Parathyroid adenoma (tissue), 2 donors: Measurements from ENCODE around the gene CELSR1.

ENCODE experiments used
- H2AFZ ChIP-seq: fragments of 300-600 bp; sonication (generic); one replicate; pipeline ENCODE4 v1.7.0; 2017; ENCODE audit warnings: antibody characterized with exemption, mild to moderate bottlenecking
- H3K27ac ChIP-seq: fragments of 300-600 bp; sonication (generic); one replicate; pipeline ENCODE4 v1.7.0; 2017
- H3K27me3 ChIP-seq: fragments of 300-600 bp; sonication (generic); one replicate; pipeline ENCODE4 v1.7.0; 2017; ENCODE audit warnings: low read length; ENCODE audit not compliant: control insufficient read depth, insufficient read depth
- H3K36me3 ChIP-seq: fragments of 300-600 bp; sonication (generic); one replicate; pipeline ENCODE4 v1.7.0; 2017; ENCODE audit warnings: low read length; ENCODE audit not compliant: control insufficient read depth, insufficient read depth
- H3K4me1 ChIP-seq: fragments of 300-600 bp; sonication (generic); one replicate; pipeline ENCODE4 v1.7.0; 2017; ENCODE audit warnings: control low read depth
- H3K4me2 ChIP-seq: fragments of 300-600 bp; sonication (generic); one replicate; pipeline ENCODE4 v1.7.0; 2017; ENCODE audit warnings: low read length
- H3K4me3 ChIP-seq: fragments of 300-600 bp; sonication (generic); one replicate; pipeline ENCODE4 v1.7.0; 2017; ENCODE audit warnings: low read depth, low read length
- H3K79me2 ChIP-seq: fragments of 300-600 bp; sonication (generic); one replicate; pipeline ENCODE4 v1.7.0; 2017; ENCODE audit warnings: control low read depth
- H3K9ac ChIP-seq: fragments of 300-600 bp; sonication (generic); one replicate; pipeline ENCODE4 v1.7.0; 2017; ENCODE audit warnings: mild to moderate bottlenecking
- H3K9me3 ChIP-seq: fragments of 300-600 bp; sonication (generic); one replicate; pipeline ENCODE4 v1.7.0; 2017; ENCODE audit warnings: low read length; ENCODE audit not compliant: control insufficient read depth
- TF ChIP-seq, protein P1 (sequence below): fragments of 300-600 bp; sonication (generic); IDR thresholded peaks from one replicate; pipeline ENCODE4 v1.7.0; 2017; ENCODE audit warnings: antibody characterized with exemption, mild to moderate bottlenecking
- donor health status: primary hyperparathyroidism.

CELSR1 gene

DNA sequence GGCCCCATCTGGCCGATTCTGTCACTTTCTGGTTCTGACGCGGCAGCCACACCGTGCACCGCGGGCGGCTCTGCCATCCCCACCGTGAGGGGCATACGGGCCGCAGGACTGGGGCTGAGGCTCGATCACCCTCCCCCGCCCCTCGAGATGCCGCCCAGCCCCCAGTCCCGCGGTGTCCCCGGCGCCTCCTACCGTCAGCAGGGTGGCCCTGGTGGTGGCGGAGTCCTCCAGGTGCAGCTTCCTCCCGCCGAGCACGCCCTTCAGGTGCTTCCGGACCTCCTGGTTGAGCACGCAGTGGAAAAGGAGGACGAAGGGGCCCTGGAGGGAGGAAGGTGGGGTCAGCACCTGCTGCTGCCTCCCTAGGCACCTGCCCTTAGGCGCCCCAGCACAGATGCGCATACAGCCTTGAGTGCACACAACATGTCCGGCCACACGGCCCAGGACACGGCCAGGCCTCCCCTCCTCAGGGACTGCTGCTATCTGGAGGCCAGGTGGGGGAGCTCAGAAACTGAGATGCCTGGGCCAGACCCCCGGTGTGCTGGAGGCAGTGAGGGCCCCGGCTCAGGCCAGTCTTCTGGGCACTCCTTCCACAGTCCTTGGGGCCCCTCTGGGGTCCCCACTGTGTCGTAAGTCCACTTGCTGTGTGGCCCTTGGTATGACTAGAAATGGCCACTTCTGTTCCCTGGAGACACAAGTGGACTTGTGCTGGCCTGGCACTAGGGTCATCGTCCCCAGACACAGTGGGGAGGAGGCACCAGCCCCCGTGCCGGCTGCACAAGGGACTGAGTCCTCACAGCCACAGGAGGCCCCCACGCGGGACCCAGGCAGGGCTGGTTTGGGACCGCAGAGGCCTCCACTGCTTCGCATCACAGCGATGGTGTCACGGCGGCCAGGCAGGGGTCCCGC, 170.4 kb downstream of the CELSR1 start:
- H2AFZ ChIP-seq: no peak overlapping the region
- no peaks in the 10 kb centered on the region for H3K79me2 ChIP-seq
- H3K36me3 ChIP-seq: no peaks in the 10 kb centered on the region
- no peak overlapping the region for H3K4me3 ChIP-seq
- H3K4me1 ChIP-seq: no peaks in the 10 kb centered on the region
- no peaks in the 10 kb centered on the region for H3K27me3 ChIP-seq
- TF ChIP-seq, protein P1, sequence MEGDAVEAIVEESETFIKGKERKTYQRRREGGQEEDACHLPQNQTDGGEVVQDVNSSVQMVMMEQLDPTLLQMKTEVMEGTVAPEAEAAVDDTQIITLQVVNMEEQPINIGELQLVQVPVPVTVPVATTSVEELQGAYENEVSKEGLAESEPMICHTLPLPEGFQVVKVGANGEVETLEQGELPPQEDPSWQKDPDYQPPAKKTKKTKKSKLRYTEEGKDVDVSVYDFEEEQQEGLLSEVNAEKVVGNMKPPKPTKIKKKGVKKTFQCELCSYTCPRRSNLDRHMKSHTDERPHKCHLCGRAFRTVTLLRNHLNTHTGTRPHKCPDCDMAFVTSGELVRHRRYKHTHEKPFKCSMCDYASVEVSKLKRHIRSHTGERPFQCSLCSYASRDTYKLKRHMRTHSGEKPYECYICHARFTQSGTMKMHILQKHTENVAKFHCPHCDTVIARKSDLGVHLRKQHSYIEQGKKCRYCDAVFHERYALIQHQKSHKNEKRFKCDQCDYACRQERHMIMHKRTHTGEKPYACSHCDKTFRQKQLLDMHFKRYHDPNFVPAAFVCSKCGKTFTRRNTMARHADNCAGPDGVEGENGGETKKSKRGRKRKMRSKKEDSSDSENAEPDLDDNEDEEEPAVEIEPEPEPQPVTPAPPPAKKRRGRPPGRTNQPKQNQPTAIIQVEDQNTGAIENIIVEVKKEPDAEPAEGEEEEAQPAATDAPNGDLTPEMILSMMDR: no peak
- H3K27ac ChIP-seq: no peak overlapping the region
- no peaks in the 10 kb centered on the region for H3K9me3 ChIP-seq
- no peak overlapping the region for H3K9ac ChIP-seq
- H3K4me2 ChIP-seq: no peak overlapping the region

DNA sequence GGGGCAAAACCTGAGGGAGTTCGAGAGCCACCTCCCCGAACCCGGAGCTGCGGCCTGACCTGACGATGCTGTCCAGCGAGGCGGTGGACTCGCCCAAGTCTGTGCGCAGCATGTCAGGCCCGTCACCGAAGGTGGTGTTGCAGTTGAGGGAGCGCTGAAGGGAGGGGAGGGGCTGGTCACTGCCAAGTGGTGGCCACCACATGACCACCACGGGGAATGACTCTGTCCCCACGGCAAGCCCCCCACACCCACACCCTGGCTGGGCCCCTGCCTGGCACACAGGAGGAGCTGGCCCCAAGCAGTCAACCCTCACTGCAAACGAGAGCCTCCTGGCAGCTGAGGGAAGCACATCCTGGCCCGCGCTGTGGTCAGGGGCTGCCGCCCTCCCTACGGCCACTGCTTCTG, 171.1 kb downstream of the CELSR1 start:
- no peak overlapping the region for H3K27ac ChIP-seq
- TF ChIP-seq, protein P1: no peak
- no peak overlapping the region for H3K4me2 ChIP-seq
- no peaks in the 10 kb centered on the region for H3K36me3 ChIP-seq
- H3K9me3 ChIP-seq: no peaks in the 10 kb centered on the region
- H2AFZ ChIP-seq: no peak overlapping the region
- H3K4me3 ChIP-seq: no peak overlapping the region
- H3K9ac ChIP-seq: no peak overlapping the region
- H3K79me2 ChIP-seq: no peaks in the 10 kb centered on the region
- no peaks in the 10 kb centered on the region for H3K4me1 ChIP-seq
- no peaks in the 10 kb centered on the region for H3K27me3 ChIP-seq

DNA sequence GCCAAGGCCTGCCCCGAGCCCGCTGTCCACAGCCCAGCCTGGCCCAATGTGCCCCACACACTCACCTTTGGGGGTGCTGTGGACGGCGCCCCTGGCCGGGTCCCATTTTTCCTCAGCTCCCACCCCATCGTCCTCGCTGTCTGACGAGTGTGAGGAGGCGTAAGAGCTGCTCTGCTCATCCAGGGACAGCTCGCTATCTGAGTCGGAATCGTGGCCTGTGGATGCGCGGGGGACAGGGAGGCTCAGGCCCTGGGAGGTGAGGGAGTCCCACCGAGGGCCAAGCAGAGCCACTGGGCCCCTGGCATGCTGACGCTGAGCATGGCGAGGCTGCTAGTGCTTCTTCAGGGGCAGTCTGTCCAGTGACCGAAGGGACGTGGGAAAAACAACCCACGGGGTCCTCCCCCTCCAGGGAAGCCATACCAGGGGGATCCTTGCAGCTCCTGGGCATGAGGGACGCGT, 172.2 kb downstream of the CELSR1 start:
- Histone ChIP-seq H3K79me2 (no peaks in the 10 kb centered on the region), H3K27ac (no peak overlapping the region), H3K36me3 (no peaks in the 10 kb centered on the region), H3K9me3 (no peaks in the 10 kb centered on the region), H3K9ac (no peak overlapping the region), H2AFZ (no peak overlapping the region), H3K4me3 (no peak overlapping the region), H3K4me1 (no peaks in the 10 kb centered on the region), H3K27me3 (no peaks in the 10 kb centered on the region), H3K4me2 (no peak overlapping the region)
- TF ChIP-seq, protein P1: no peak

DNA sequence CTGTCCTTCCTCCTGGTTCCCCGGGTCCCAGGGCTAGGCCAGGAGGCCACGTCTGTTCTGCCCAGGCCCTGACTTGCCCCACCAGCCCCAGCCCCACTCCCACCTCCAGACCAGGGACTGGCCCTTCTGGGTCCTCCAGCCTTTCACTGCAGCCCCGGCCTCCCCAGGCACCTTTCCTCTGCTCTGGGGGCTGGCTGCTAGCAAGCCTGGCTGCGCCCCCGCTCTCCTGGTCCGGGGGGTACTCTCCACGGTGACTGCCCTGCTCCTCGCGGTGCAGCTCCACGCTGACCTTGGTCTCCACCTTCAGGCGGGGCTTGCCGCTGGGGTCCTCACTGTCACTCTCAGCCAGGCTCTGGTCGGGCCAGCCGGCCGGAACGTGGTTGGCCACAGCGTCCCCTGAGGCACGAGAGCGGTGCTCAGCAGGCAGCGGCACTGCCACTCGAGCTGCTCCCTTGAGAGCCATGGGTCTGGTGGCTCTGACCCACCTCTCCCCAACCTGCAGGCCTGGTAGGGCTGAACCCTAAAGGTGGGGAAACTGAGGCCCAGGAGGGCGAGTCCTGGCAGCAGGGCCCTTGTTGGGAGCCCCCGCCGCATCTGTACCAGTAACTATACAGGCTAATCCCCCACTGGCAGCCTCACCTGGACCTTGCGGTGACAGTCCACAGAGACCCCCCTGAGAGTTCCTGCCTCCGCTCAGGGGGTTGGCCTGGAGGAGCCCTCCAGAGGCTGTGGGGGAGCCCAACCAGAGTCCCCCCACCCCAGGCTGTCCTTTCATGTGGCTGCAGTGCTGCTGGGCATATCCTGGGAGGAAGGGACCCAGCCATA, 172.9 kb downstream of the CELSR1 start:
- H3K4me2 ChIP-seq: no peak overlapping the region
- H2AFZ ChIP-seq: no peak overlapping the region
- no peaks in the 10 kb centered on the region for H3K9me3 ChIP-seq
- H3K9ac ChIP-seq: no peak overlapping the region
- H3K4me3 ChIP-seq: no peak overlapping the region
- H3K4me1 ChIP-seq: no peaks in the 10 kb centered on the region
- no peaks in the 10 kb centered on the region for H3K79me2 ChIP-seq
- TF ChIP-seq, protein P1: no peak
- no peaks in the 10 kb centered on the region for H3K36me3 ChIP-seq
- H3K27ac ChIP-seq: no peak overlapping the region
- no peaks in the 10 kb centered on the region for H3K27me3 ChIP-seq
